22Rv1 (cell line): ENCODE results near the gene ASB13.

Experiments used
- CTCF ChIP-seq: fragments of 450-650 bp; IDR thresholded peaks from 2 replicates; pipeline ENCODE4 v1.5.1; 2017; ENCODE audit warnings: mild to moderate bottlenecking
- ZFX ChIP-seq: fragments of 450-650 bp; IDR thresholded peaks from 2 replicates; pipeline ENCODE4 v1.6.1; 2017; ENCODE audit warnings: antibody characterized with exemption, borderline replicate concordance

GRCh38 chr10:5684971-5685763 is 18.8 kb upstream of the ASB13 start:
- TF ChIP-seq CTCF (peak; percentile 80), ZFX (no peak)
